NCI-H748 (cell line): ENCODE data around the gene PAX8.
"Not testable (repeated sequence)": the region's sequence is repeated elsewhere in the genome, so short reads cannot be mapped to it uniquely, and the experiment has no call there.

Experiments
- DNase-seq: peaks from one replicate; lab custom pipeline; 2025; ENCODE audit not compliant: unreplicated experiment; lab: John Stamatoyannopoulos, UW

The PAX8 gene

DNA sequence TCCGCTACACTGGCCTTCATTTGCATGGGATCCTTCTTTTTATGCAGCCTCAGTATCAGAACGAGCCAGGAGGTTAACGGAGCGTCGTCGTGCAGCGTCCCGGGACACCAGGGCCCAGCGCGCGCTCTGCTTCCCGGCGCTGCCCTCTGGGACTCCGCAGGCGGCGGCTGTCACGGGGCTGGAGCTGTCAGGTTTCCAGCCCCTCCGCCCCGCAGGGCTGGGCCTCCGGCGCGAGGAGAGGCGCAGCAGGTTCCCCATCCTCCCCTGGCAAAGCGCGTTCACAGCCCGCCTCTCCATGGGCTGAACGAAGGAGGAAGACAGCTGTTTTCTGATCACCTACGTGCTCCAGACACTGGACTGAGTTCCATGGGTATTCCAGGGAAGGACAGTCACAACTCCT lies 12.5 kb upstream of the PAX8 start:
- no peak for DNase-seq

DNA sequence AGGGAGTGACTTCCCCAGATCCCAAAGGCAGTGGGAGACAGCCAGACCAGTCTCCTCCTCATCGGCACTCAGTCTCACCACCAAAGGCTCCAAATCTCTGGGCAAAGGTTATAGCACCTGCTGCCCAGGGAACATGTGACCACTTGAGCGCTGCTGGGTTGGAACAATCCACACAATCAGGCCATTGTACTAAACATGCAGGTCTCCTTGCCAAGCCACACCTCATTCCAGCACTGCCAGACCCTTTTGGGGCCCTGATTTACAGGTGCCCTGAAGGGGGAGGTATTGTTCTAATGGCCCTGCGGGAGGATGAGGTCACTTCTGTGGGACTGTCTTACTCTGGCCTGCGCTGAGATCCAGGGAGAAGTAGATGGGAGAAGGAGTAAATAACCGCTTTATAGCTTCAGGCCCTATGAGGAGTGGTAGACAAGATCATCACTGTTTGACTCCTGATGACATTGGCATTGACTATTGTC lies 10.0 kb upstream of the PAX8 start:
- peak; percentile 48 for DNase-seq

DNA sequence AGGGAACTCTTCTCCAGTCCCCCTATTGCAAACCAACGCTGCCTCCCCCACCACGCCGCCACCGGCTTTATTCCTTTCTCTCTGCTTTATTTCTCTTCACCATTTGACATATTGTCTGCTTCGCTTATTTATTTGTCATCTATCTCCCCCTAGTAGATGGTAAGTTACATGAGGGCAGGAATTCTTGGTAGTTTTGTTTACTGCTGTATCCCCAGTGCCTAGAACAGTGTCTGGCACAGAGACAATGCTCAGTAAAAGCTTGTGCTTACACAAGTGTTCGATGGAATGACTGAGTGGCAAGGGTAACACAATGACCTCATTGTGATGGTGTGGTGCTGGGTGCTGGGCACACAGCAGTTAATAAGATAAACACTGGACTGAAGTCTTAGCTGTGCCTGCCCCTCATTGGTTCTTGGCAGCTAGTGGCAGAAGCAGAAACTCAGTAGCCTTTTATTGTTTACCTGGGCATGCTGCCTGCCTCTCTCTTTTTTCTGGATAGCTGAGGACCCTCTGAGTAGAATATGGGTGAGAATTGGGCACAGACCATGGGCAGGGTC lies 9.5 kb upstream of the PAX8 start:
- DNase-seq, result not testable (repeated sequence)

DNA sequence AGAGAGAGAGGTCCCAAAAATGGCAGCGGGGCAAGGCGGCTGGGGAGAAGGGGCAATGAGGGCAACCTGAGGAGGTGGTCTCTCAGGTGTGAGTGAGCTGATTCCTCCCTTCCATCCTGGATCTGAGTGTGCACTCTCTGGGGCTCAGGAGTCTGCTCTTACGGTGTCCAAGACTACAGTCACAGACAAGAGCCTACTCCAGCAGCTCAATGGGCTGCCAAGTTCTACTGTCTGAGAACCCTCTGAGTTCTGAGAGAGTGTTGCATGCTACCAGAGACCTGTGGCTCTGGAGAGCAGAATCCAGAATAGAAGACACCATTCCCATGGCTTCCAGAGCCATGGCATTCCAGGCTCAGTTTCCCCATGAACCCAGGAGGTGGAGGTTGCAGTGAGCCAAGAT lies 7.1 kb upstream of the PAX8 start:
- DNase-seq, result no peak

DNA sequence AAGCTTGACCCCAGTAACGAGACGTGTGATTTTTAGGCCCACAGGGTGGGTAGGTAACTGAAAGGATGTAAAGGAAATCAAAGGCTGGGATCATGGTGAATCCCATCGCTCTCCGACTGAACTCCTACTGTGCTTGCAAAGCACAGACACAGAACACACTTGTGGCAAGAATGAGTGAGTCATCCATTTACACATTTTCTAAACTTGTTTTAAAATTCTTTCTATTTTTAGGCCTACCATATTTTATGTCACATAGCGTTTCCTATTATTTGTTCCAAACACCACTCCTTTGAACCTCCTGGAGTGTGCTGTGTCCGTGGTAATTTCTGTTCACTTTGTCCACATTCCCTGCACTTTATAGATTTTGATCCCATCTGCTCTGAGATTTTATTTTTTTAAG lies 6.3 kb upstream of the PAX8 start:
- DNase-seq, result not testable (repeated sequence)

DNA sequence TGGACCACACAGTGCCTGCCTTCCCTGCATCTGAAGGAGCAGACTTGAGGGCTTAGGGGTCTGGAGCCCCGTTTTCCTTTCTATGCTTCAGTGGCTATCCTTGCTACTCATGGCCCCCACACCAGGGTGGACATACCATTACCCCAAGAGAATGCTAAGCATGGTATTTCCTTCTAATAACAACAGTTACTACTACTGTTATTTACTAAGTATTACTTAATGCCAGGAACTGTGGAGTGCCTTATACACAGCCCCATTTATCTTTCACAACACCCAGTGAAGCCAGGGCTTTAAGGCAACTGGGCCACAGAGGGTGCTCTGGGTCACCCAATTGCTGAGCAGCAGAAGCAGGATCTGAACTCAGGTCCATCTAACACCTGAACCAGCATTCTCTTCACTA lies 5.8 kb upstream of the PAX8 start:
- DNase-seq, result no peak

DNA sequence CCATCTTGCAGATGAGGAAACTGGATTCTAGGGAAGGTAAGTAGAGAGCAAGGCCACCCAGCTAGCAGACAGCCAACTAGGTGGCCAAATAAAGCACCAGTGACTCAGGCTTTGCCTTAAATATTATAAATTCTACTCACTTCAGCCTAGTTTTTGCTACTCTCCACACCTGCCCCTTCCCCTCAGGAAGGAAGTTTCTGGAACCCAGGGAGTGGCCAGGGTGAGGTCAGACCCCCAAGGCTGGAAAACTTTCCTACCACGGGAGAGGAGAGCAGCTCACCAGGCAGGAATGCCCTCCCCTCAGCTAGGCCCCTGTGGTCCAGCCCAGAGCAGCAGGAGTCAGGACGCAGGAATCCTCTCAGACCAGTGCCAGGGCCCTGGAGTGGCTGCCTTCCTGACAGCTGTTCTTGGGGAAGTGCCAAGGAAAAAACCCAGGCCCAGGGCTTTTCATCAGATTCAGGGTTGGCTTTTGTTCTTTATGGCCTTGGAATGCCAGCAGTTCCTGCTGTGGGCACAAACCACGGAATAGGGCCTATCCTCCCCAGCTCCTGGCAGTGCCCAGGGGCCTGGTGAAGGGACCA lies 5.1 kb upstream of the PAX8 start:
- no peak for DNase-seq

DNA sequence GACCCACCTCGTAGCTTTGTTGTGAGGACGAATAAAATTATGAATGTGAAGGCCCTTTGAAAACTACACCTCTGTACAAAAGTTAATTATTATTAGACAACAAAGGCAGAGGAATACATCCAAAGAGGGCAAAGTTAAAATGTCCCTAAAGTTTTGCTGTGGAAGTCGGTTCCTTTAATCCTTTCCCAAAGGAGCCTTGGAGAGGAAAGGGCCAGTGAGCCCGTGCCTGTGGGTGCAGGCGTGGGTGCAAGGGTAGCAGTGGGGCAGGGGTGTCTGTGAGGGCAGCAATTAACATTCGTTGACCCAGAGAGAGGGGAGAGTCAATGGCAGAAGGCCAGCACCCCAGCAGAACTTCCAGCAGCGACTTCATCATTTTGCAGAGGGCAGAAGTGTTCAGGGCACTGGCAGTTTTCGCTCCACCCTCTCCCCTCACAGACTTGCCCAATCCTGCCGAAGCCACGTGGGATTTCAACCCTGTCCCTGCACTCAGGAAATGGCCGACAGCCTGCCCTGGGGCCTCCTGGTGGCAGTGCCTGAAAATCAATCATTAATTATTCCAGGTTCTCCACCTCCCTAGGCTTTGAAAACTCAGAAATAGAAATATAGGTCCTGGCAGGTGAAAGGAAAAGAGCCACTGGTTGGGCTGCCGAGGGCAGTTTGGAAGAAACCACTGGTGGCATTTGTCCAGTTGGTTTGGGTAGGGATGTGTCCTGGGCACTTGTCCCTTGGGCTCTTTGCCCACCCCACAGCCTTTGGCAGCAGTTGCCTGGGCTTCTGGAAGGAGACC lies 4.2 kb upstream of the PAX8 start:
- no peak for DNase-seq

DNA sequence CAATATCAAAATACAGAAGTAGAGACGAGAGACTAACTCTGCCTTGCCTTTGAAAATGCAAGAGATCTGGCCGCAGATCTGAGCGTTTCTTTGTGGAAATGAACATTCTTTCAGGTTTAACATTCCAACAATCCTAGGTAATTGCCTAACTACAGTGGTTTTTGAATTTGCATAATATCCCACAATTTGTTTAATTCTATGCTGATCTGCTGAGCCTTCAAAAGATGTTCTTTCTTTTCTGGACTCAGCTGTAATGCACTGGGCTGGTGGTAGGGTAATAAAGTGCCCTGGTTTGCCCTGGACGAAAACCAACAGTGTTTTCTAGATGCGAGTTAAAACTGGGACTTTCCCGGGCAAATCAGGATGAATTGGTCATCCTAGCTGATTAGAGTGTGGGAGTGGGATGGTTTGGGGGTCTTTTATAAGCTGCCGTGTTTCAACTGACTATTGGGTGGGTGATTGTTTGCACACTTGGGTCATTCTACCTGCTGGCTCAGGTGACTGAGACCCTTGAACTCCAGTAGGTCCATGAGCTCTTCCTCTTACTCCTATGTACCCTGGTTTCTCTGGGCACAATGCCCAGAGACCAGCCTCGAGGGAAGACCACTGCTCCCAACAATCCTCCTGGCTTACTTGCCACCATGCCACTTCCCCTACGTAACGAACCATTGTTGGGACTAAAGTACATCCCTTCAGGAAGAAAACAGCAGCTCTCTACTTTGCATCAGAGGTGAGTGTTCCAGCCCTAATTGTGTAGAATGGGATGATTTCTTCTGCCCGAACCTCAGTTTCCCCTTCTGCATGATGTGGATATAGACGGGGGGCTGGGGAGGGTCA lies 3.4 kb upstream of the PAX8 start:
- no peak for DNase-seq

DNA sequence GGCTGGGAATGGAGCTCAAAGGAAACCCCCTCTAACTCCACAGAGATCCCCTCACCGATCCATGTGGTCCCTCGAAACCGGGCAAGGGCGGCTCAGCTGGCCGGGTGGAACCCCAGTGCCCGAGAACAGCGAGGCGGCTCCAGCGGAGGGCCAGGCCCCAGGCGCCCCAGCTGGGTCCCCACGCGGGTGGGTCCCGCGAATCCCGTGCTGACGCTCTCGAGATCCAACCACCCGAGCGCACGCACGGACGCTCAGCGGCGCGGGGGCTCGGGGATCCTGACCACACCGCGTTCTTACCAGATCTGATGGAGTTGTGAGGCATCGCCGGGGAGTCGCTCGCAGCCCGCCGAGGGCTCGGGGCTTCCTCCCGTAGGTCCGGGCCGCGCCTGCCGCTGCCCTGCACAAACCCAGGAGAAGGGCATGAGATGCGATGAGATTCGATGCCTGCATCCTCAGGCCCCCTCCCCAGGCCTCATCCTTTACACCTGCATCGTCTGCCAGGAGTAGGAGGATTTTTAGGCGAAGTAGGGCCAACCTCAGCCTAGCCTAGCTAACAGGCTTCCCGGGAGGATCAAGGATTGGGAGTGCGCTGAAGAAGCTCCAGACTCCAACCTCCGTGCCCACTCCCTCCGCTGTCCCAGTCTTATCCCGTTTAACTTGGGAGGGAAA lies 514 bp downstream of the PAX8 start:
- DNase-seq, result no peak

DNA sequence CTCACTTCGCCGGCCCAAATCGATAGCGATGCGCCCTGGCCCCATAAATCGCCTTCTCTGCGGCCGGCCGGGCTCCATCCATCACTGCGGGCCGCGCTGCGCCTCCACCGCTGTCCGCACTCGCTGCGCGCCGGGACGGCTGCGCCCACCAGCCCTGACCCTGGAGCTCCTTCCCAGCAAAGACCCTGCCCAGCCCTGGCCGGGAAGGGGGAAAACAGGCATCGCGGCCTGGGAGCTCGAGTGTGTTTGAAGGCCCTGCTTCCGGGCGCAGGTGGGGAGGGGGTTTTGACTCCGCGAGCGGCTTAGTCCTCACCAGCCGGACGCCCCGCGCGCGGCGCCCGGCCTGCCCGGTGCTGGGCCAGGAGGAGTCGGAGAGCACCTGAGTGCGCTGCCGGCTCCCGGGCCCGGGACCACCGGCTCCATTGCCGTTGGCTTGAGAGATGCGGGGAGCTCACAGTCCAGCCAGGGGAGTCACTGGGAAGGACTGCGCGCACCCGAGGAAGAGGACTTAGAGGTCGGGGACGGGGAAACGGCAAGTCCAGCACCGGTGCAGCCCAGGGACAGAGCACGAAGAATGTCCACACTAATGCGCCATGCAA lies 1.1 kb downstream of the PAX8 start:
- DNase-seq, result no peak

DNA sequence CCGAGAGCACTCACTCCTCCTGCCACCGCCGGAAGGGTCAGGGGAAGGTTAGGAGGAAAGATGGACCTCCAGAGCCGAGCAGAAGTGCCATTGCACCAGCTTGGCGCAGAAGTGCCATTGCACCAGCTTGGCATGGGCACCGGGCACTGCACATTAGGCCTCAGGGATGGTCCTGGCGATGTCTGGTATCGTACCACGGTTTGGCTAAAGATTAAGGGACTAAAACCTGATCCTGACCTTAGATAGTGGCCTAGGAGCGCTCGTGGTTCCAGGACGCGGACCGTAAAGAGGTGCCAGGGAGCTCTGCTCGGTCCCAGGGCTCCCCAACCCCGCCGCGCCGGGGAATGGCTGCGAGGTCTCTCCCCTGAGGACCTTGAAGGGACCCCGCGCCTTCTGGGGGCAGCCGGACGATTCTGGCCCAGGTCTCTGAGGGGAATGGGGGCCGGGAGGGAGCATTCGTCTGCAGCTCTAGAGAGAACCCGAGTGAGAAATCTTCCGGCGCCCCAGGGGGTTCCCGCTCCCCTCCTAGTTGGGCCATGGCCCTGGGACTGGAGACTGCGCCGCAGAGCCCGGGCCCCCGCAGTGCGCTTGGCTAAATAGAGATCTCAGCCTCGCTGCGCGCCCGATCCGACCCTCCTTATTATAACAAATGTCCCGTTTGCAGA lies 1.8 kb downstream of the PAX8 start:
- DNase-seq, result no peak

DNA sequence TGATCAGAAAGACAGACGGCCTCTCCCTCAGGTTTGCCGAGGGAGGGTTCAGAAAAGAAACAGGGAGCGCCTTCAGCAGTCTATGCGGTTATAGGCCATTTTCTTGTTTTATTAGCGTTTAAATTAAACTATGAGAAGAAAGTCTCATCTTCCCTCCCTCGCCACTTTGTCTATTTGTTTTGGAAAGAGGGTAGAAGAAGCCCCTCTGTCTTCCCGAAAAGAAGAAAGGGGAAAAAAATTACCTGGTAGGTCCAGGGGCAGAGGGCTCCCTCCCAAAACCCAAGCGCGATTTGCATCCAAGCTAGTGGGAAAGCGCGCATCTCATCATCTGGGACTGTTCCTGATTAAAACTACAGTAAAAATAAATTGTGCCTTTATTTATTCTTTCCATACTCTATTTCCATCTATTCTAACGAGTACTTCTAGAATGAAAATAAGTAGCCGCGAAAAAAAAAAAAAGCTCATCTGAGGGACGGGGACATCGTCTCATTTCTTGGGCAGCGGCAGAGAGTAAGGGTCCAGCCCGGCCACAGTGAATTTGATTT lies 2.4 kb downstream of the PAX8 start:
- DNase-seq, result no peak

DNA sequence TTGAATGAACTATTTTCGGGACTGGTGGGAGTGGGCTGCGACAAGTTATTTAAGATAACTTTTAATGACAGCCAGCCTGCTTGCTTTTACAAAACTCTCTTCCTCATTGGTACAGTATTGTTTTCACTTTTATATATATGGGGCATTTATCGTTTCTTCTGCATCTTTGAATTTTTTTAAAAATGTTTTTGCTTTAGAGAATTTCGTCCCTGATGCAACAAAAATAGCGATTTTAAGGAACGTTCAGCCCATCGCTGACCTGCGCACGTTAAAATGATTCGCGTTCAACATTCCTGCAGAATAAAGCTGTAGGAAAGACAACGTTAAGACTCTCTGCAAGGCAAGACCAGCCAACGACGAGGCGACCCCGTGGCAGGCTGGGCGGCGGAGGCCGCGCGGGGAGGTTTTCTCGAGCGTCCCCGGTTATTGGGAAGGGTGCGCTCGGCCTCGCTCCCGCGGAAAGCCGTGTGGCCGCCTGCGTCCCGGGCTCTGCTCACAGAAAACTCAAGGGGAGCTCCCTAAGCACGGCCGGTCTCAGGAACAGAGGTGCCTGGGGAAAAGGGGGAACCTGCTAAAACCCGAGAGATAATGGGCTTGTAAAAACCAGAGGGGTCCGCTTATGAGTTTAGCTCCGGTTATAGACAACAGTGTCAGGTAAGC lies 3.0 kb downstream of the PAX8 start:
- no peak for DNase-seq

DNA sequence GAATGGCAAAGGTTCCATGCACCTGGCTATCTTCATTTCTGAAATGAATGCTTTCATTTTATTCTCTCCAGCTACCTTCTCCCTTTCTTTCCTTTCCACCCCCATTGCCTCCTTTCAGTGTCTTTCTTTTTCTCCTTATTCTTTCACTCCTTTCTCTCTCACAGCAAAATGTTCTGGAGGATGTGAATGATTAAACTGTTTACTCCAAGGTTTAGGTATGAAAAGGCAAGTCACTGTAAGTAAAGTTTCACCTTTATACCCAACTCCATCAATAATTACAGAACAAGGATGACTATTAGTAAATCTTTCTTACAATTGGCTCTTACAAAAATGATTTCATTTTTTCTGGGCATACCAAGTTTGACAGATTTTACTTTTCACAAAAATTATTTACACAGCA lies 4.3 kb downstream of the PAX8 start:
- DNase-seq, result no peak

DNA sequence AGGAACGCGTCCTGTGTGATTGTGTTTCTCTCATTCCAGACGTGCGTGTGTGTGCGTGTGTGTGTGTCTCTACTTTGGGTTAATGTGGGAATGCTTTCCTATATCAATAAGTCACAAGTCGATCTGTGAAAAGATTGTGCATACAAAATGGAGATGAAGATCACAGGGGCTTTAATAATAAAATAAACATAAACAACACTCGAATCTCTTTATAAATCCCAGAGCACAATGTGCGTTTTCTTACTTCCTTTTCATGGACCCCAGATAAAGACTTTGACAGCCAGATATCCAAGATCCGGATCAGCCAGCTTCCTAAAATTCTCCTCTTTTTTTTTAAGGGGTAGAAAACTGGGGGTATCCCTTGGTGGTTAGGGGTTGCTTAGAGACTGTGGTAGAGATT lies 4.7 kb downstream of the PAX8 start:
- no peak for DNase-seq

DNA sequence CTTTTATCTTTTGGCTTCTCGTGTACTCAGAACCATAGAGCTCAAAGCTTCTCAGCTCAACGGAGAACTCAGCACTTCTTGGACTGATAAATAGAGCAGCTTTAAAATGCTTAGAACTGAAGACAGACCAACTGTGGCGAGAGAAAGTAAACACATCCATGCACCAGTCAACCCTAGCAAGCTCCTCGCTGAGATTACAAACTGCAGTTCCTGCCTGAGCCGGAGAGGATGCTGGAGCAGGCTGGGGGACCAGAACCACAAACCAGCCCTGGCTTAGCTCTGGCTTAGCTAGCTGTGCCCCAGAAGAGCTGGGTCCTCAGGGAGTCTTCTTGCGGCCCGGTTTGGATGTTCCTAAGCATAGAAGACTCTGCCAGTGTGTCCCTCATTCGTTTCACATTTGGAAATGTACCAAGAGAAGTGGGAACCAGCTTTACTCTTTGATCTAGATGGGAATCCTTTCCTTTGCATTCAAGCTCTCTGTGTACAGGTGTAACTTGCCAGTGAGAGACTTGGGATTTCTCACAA lies 5.6 kb downstream of the PAX8 start:
- DNase-seq, result peak; percentile 21

DNA sequence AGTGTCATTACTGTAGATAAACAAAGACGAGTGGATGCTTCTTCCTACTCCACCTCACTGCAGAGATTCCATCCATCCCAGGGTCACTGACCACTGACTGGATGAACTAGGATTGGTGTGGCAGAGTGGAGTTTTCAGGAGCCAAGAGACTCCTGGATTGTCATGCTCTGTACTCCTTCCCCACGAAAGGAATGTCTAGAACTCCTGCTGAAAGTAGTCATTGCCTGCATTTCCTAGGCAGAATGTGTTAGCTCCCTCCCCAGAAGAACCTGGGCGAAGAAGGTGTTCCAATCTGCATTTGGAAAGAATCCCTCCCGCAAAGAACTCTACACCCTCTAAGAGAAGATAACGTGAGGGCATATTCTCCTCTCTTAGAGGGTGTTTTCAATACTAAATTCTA lies 6.2 kb downstream of the PAX8 start:
- no peak for DNase-seq
